Type B pancreatic cell (in vitro differentiated cells): ENCODE measurements around the gene JSRP1. TPM values are rescaled to one million over a fixed set of nuclear protein-coding genes. Genes with fewer than 3 reads are reported as not detected.
A peak's percentile ranks its signal among the peaks of the same experiment; 100 is the strongest.

ENCODE experiments used
- DNase-seq: peaks from one replicate; pipeline ENCODE4 v3.0.0; 2021; ENCODE audit warnings: mixed read lengths; ENCODE audit not compliant: unreplicated experiment; ENCODE audit errors: extremely low spot score
- H3K27ac Mint-ChIP-seq: 2 replicates; pipeline ENCODE4 v1.8.0; 2021; ENCODE audit warnings: mild to moderate bottlenecking, mixed read lengths
- H3K27me3 Mint-ChIP-seq: 2 replicates; pipeline ENCODE4 v1.8.0; 2021; ENCODE audit warnings: mixed read lengths
- H3K36me3 Mint-ChIP-seq: 2 replicates; pipeline ENCODE4 v1.8.0; 2021; ENCODE audit warnings: mixed read lengths
- H3K4me1 Mint-ChIP-seq: one replicate; pipeline ENCODE4 v1.8.0; 2021; ENCODE audit warnings: mixed read lengths; ENCODE audit not compliant: unreplicated experiment
- H3K4me3 Mint-ChIP-seq: 2 replicates; pipeline ENCODE4 v1.8.0; 2021; ENCODE audit warnings: mild to moderate bottlenecking, mixed read lengths
- H3K9me3 Mint-ChIP-seq: 2 replicates; pipeline ENCODE4 v1.8.0; 2021; ENCODE audit warnings: mixed read lengths
- total RNA-seq: library from RNA; stranded (reverse); gene quantifications from 2 replicates; pipeline ENCODE4 v1.2.1, GENCODE V29; 2021; ENCODE audit warnings: low replicate concordance
- TF ChIP-seq, protein P1 (sequence below): fragments of 200-600 bp; sonication (generic); conservative IDR thresholded peaks from 2 replicates; pipeline ENCODE4 v1.5.0; 2021; ENCODE audit warnings: antibody characterized with exemption, mild to moderate bottlenecking

The JSRP1 gene
- total RNA-seq, 1 donor from 2014 or later: 0.72 TPM

GRCh38 chr19:2245273-2245672, 10.9 kb downstream of the JSRP1 start:
- no peaks in the 10 kb centered on the region for H3K9me3 Mint-ChIP-seq
- TF ChIP-seq, protein P1, sequence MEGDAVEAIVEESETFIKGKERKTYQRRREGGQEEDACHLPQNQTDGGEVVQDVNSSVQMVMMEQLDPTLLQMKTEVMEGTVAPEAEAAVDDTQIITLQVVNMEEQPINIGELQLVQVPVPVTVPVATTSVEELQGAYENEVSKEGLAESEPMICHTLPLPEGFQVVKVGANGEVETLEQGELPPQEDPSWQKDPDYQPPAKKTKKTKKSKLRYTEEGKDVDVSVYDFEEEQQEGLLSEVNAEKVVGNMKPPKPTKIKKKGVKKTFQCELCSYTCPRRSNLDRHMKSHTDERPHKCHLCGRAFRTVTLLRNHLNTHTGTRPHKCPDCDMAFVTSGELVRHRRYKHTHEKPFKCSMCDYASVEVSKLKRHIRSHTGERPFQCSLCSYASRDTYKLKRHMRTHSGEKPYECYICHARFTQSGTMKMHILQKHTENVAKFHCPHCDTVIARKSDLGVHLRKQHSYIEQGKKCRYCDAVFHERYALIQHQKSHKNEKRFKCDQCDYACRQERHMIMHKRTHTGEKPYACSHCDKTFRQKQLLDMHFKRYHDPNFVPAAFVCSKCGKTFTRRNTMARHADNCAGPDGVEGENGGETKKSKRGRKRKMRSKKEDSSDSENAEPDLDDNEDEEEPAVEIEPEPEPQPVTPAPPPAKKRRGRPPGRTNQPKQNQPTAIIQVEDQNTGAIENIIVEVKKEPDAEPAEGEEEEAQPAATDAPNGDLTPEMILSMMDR: no peak
- no peak overlapping the region for H3K27ac Mint-ChIP-seq
- peaks cover 22% of the 10 kb centered on the region for H3K4me1 Mint-ChIP-seq
- no peak for DNase-seq
- no peak overlapping the region for H3K4me3 Mint-ChIP-seq
- H3K36me3 Mint-ChIP-seq: no peaks in the 10 kb centered on the region
- H3K27me3 Mint-ChIP-seq: no peaks in the 10 kb centered on the region

- H3K9me3 Mint-ChIP-seq: no peaks in the 10 kb centered on the region
- TF ChIP-seq, protein P1: no peak
- no peak overlapping the region for H3K27ac Mint-ChIP-seq
- no peaks in the 10 kb centered on the region for H3K27me3 Mint-ChIP-seq
- no peaks in the 10 kb centered on the region for H3K36me3 Mint-ChIP-seq
- peaks cover 29% of the 10 kb centered on the region for H3K4me1 Mint-ChIP-seq
- DNase-seq: no peak
- no peak overlapping the region for H3K4me3 Mint-ChIP-seq
Measured at GRCh38 chr19:2244486-2244885, 11.7 kb downstream of the JSRP1 start.

- H3K36me3 Mint-ChIP-seq: no peaks in the 10 kb centered on the region
- DNase-seq: no peak
- no peak overlapping the region for H3K27ac Mint-ChIP-seq
- TF ChIP-seq, protein P1: no peak
- H3K4me3 Mint-ChIP-seq: no peak overlapping the region
- H3K27me3 Mint-ChIP-seq: no peaks in the 10 kb centered on the region
- H3K4me1 Mint-ChIP-seq: peaks cover 32% of the 10 kb centered on the region
- H3K9me3 Mint-ChIP-seq: no peaks in the 10 kb centered on the region
Measured at GRCh38 chr19:2244125-2244411, 12.1 kb downstream of the JSRP1 start.

DNA sequence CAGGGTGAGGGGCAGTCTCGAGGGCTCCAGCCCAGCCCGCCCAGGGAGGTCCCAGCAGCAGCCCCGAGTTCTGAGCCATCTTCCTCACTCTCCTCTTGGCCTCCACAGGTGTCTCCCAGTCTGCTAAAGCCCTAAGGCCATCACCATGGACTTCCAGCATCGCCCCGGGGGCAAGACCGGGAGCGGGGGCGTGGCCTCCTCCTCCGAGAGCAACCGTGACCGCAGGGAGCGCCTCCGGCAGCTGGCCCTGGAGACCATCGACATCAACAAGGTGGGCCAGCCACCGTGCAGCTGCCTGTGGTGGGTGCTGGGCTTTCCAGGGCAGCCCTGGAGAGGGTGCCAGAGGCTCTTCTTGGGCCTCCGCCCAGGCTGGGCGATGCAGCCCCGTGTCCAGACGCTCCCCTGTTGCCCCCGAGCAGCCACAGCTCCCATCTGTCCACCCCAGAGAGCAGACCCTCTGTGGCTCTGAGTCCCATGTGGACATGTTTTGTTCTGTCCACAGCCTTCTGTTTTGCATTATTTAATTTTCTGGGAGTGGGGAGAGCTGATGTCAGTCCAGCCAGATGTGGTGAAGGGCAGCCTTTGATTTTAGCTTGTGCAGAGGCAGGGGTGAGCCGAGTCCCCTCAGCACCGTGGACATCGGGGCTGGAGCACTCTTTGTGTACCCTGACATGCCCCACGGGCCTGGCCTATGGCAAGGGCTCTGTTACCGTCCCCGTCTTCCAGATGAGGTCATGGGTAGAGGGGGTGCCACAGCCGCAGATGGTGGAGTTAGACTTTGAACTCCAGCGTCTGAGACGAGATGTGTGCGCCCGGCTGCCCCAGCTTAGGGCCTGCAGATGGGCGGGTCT, 12.7 kb downstream of the JSRP1 start:
- Mint-ChIP-seq H3K4me3 (no peak overlapping the region), H3K27ac (no peak overlapping the region), H3K9me3 (no peaks in the 10 kb centered on the region), H3K27me3 (no peaks in the 10 kb centered on the region), H3K4me1 (peaks cover 36% of the 10 kb centered on the region), H3K36me3 (no peaks in the 10 kb centered on the region)
- DNase-seq: no peak
- TF ChIP-seq, protein P1: no peak

GRCh38 chr19:2242816-2243215, 13.4 kb downstream of the JSRP1 start:
- Mint-ChIP-seq H3K4me3 (no peak overlapping the region), H3K9me3 (no peaks in the 10 kb centered on the region), H3K27ac (peak overlapping the region; percentile 64), H3K4me1 (peaks cover 40% of the 10 kb centered on the region), H3K27me3 (no peaks in the 10 kb centered on the region), H3K36me3 (no peaks in the 10 kb centered on the region)
- DNase-seq: no peak
- TF ChIP-seq, protein P1: no peak
